GM12801 (cell line): Measurements from ENCODE around the gene SLC34A1.

Experiments used
- CTCF ChIP-seq: IDR thresholded peaks from one replicate; pipeline ENCODE4 v1.5.1; 2011; ENCODE audit warnings: control low read depth; ENCODE audit not compliant: insufficient read length; ENCODE audit errors: extremely low read depth

SLC34A1 gene

GRCh38 chr5:177350776-177351391, 33.4 kb upstream of the SLC34A1 start:
- TF ChIP-seq CTCF, result no peak

- no peak for TF ChIP-seq CTCF
These were observed 32.6 kb upstream of the SLC34A1 start, which contains the start of gene LMAN2 for GRCh38 chr5:177351392-177352329. Gene LMAN2, minus strand, starts transcription at chr5:177351668. Its CDS starts 21 bp downstream, at chr5:177351647.

- no peak for TF ChIP-seq CTCF
These were observed 31.1 kb upstream of the SLC34A1 start for GRCh38 chr5:177353093-177353492.

- TF ChIP-seq CTCF, result no peak
These were observed 30.0 kb upstream of the SLC34A1 start for GRCh38 chr5:177354256-177354655.

GRCh38 chr5:177354711-177355110, 29.5 kb upstream of the SLC34A1 start:
- TF ChIP-seq CTCF, result no peak

- TF ChIP-seq CTCF, result no peak
These were observed 28.9 kb upstream of the SLC34A1 start for GRCh38 chr5:177355162-177355867.

- no peak for TF ChIP-seq CTCF
These were observed 28.4 kb upstream of the SLC34A1 start for GRCh38 chr5:177355868-177356168.
